GM06990 (cell line): ENCODE data around the gene GFM1.
A peak's percentile ranks its signal among the peaks of the same experiment; 100 is the strongest.

Experiments used
- DNase-seq: peaks from one replicate; pipeline ENCODE4 v3.0.0-alpha.2; 2011; ENCODE audit not compliant: insufficient read length; ENCODE audit errors: extremely low read depth
- H3K27me3 ChIP-seq: replicated peaks from 2 replicates; pipeline ENCODE4 v1.6.0; 2011; ENCODE audit warnings: low read length; ENCODE audit not compliant: control insufficient read depth, insufficient read depth
- H3K36me3 ChIP-seq: 2 replicates; pipeline ENCODE4 v1.5.1; 2011; ENCODE audit warnings: low read length; ENCODE audit not compliant: control insufficient read depth, insufficient read depth
- H3K4me3 ChIP-seq: replicated peaks from 2 replicates; pipeline ENCODE4 v1.5.1; 2011; ENCODE audit warnings: low read depth, mild to moderate bottlenecking, control low read depth, low read length
- TF ChIP-seq, protein P1 (sequence below): IDR thresholded peaks from 2 replicates; pipeline ENCODE4 v1.5.1; 2011; ENCODE audit warnings: low read length, control low read depth, mild to moderate bottlenecking, inconsistent platforms; ENCODE audit not compliant: insufficient read depth, poor library complexity, severe bottlenecking

The GFM1 gene

DNA sequence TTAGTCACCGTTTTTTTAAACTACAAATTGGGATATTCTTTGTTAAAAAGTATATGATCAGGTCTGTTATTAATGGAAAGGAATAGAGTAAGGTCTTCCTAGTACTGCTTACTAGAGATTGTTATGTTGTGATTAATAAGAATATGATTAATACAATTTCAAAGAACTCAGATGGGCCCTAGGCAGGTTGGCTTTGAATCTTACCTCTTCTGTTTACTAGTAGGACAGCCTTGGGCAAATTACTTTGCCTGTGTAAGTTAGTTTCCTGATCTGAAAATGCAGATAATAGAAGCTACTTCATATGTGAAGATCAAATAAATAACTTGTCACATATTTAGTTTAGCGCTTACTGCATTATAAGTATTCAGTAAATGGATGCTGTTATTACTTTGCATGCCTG lies 6.9 kb downstream of the GFM1 start:
- H3K36me3 ChIP-seq, result no peaks in the 10 kb centered on the region; the same call in none of the 2 replicates

DNA sequence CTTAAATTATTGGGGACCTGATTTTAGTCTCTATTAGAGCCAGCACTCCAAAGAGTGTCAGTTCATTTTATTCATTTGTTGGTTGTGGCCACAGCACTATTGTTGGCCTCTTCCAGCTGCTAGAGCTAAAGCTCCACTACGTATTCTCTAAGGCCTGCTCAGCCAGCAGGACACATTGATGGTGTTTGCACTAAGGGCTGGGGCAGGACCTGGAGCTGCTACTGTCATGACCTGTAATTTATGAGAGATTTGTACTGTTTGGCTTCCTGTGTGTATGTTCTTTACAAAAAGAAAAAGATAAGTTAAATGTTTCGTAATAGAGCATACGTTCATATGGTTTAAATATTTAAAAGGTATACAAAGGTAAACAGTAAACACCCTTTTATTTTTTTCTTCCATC lies 8.1 kb downstream of the GFM1 start:
- no peak for DNase-seq
- TF ChIP-seq, protein P1, sequence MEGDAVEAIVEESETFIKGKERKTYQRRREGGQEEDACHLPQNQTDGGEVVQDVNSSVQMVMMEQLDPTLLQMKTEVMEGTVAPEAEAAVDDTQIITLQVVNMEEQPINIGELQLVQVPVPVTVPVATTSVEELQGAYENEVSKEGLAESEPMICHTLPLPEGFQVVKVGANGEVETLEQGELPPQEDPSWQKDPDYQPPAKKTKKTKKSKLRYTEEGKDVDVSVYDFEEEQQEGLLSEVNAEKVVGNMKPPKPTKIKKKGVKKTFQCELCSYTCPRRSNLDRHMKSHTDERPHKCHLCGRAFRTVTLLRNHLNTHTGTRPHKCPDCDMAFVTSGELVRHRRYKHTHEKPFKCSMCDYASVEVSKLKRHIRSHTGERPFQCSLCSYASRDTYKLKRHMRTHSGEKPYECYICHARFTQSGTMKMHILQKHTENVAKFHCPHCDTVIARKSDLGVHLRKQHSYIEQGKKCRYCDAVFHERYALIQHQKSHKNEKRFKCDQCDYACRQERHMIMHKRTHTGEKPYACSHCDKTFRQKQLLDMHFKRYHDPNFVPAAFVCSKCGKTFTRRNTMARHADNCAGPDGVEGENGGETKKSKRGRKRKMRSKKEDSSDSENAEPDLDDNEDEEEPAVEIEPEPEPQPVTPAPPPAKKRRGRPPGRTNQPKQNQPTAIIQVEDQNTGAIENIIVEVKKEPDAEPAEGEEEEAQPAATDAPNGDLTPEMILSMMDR, result no peak
- Histone ChIP-seq H3K36me3 (no peaks in the 10 kb centered on the region; the same call in none of the 2 replicates), H3K27me3 (no peaks in the 10 kb centered on the region), H3K4me3 (no peak overlapping the region)

More for the DNA sequence above, 6.9 kb downstream of the GFM1 start:
- H3K4me3 ChIP-seq, result no peak overlapping the region
- DNase-seq, result no peak
- TF ChIP-seq, protein P1, result no peak
- H3K27me3 ChIP-seq, result no peaks in the 10 kb centered on the region

DNA sequence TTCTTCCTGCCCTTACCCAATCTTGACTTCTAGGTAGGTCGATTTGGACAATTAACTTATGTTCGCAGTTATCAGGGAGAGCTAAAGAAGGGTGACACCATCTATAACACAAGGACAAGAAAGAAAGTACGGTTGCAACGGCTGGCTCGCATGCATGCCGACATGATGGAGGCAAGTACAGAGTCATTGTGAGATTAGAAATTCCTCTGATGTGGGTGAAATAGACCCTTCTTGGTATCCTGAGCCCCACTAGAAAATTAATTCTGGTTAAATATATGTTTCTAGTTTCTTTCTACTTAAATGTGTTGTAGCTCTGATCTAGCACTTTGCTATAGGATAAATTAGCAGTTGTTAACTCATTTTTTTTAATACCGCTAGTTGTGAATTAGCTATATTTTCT lies 14.6 kb downstream of the GFM1 start:
- H3K4me3 ChIP-seq, result no peak overlapping the region
- H3K27me3 ChIP-seq, result no peaks in the 10 kb centered on the region
- DNase-seq, result no peak
- TF ChIP-seq, protein P1, result no peak
- peaks cover 7% of the 10 kb centered on the region for H3K36me3 ChIP-seq

DNA sequence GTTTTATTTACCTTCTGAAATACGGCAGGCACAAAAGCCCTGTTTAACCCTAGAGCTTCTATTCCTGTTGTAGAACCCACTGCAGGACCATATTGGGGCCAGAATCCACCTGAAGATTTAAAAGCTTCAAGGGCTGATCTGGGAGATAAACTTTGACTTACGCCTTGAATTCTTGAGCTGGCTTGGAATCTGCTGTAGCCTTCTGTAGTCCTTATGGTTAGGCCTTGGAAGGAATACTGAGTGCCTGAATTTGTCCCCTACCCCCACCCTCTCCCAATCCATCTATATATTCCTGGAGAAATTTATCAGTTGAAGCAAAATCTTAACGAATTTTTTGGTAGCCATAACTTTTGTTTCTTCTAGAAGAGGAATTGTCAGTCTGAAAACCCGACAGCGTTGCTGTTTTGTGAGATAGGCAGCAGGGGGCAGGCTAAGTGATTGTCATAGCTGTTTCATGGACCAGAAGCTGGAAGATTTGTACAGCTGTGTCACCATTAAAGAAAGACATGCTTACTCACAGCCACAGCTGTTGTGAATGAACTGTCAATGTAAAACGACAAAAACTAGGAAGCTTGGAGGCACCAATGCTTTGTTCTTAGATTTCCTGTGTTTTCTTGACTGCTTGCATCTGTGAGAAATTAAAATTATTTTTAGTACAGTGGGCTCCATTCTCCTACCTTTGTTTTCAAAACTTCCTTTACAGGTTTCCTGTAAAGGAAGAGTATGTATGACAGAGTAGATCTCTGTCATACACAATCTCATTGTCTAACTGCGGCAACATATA lies 15.3 kb downstream of the GFM1 start:
- Histone ChIP-seq H3K4me3 (no peak overlapping the region), H3K27me3 (no peaks in the 10 kb centered on the region), H3K36me3 (peaks cover 8% of the 10 kb centered on the region)
- TF ChIP-seq, protein P1, result peak; percentile 67
- DNase-seq, result no peak

DNA sequence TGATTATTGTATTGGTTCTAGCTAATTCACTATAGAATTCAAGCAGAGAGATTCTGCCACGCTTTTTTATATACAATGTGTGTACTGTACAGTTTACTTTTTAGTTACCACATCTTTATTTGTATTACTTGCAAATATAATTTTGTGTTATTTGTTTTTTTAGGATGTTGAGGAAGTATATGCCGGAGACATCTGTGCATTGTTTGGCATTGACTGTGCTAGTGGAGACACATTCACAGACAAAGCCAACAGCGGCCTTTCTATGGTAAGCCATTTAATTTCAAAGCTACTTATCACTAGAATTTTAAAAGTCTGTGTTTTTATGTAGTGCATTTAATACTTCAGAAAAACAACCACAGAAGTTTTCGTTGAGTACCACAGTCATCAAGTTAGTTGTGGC lies 16.4 kb downstream of the GFM1 start:
- Histone ChIP-seq H3K4me3 (no peak overlapping the region), H3K36me3 (peaks cover 8% of the 10 kb centered on the region), H3K27me3 (no peaks in the 10 kb centered on the region)
- TF ChIP-seq, protein P1, result no peak
- no peak for DNase-seq
